HG03060 (cell line): ENCODE results near the gene FAM186B.

Experiments used
- ATAC-seq: cut with Tn5 transposase; IDR thresholded peaks from one replicate; pipeline ENCODE4 v1.9.1; 2021; ENCODE audit warnings: low read depth, moderate number of reproducible peaks; ENCODE audit not compliant: unreplicated experiment

Gene FAM186B

DNA sequence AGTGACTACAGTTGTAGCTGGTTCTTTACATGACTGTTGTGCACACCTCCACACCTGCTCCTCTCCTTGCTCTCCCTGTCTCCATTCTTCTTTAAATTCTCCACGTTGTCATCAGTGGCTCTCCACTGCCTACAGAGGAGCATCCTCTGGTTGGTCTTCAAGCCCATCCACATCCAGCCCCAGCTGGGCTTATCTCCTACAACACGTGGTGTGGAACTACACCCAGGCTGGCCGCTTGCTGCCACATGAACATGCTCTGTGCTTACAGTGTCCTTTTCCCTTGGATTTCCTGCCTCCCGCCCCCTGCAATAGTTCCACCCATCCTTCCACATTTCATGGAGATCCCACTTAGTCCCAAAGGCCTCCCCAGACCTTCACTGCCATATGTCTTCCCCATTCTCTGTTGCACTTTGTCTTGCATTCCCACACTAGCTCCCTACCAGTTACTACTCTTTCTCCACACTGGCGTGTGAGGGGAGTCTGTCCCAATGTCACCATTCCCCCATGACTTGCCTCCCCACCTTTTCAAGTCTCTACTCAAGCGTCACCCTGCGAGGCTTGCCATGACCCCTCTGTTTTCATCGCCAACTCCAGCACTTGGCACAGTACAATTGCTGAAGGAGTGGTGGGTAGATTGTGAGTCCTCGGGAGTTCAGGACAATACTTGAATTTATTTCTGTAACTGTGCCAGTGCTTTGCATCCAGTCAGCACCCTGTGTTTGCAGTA is 27.7 kb downstream of the FAM186B start:
- ATAC-seq = no peak

DNA sequence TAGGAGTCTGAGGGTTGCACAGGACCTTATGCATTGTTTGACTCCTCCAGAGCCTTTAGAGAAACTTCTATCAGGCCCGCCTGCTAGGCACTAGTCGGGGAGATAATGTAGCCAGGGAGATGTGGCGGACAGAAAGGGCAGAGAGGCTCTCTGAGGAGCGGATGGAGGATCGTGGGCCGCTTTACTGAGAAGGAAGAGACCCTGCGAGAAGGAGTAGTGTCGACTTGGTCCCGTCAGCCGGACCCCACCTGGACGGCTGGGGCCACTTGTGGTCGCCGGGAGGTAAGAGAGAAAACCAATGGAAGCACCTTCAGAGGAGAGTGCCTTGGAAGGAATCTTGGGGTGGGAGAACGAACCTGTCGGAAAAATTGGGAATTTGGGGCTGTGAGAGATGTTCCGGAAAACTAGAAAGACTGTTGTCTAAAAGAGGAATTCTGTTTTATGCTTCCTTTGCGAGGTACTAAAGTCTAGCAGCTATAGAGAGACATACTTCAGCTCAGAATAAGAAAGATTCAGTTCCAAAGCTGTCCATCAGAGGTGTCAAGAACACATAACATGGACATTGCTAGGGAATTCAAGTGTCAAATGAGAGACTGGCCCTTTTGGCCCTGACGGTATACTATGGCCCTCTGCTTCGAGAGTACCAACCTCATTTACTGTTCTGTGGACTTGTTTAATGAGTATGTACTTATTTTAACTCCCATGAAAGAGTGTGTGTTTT is 36.8 kb downstream of the FAM186B start:
- ATAC-seq = peak; percentile 13

DNA sequence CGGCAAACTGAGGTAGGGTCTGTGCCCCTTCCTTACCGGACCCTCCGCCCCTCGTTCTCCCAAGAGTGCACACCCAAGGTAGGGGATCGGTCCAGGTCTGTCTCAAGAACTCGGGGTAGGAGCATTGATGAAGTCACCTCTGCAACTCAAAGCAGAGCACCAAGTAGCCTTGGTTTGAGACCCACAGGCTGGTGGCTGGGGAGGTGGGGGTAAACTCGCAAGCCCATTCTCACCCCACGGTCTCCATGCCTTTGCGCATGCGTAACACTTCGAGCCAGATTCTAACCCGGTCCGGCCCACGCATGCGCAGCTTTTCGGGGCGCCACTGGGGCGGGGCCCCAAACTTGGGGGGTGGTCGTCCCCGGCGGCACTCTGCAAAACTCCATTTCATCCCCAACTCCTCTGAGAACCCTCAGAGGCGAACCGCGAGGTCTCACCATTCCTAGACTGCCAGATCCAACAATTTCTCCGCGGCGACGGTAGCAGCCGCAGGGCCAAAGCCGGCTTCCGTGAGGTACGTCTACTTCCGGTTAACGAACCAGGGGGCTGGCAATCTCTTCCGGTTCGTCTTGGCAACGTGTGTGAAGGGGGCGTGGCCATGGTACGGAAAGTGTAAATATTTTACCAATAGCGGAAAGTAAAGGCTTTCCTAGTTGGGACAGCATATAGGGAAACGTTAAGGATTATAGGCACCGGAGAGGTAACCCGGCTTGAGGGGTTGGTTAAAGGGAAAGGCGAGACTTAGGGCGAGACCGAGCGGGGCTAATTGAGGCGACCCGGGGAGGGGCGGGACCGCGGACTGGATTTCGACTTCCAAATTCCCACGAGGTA is 37.6 kb downstream of the FAM186B start, which contains the start of gene MCRS1:
MCRS1 (minus strand) TSS at position 532 of the 831 bp plus-strand sequence. CDS start 1,411 bp downstream, outside the sequence.
- peak; percentile 76 for ATAC-seq

DNA sequence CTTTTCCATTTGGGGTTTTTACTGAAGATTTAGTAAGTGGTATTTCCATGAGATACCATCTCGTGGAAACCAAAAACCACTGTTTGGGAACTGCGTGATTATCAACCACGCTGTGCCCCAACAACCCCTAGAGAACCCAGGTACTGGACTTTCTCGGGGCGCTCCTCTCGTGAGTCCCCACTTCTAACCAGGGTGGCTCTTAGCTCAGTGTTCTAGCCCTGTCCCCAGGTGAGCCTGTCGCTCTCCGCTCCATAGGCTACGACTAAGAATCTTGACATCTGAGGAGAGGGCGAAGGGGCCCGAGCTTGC is 38.2 kb downstream of the FAM186B start:
- ATAC-seq = peak; percentile 10

DNA sequence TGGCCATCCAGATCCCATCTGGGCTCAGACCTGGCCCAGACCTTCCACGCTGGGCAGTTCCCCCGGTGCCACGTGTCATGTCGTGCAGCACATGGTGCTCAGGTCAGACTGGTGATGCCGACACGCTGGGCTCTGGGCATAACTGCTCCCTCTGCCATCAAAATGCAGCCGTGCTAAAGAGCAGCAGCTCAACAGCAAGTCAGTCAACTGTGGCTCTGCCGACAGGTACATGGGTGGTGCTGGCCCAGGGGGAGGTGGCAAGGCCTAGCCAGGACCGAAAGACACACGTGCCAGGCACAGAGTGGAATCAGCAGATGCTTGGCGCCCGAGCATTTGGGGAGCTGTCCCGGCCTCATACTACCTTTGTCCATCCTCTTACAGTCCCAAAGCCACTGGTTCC is 39.1 kb downstream of the FAM186B start:
- ATAC-seq = no peak

DNA sequence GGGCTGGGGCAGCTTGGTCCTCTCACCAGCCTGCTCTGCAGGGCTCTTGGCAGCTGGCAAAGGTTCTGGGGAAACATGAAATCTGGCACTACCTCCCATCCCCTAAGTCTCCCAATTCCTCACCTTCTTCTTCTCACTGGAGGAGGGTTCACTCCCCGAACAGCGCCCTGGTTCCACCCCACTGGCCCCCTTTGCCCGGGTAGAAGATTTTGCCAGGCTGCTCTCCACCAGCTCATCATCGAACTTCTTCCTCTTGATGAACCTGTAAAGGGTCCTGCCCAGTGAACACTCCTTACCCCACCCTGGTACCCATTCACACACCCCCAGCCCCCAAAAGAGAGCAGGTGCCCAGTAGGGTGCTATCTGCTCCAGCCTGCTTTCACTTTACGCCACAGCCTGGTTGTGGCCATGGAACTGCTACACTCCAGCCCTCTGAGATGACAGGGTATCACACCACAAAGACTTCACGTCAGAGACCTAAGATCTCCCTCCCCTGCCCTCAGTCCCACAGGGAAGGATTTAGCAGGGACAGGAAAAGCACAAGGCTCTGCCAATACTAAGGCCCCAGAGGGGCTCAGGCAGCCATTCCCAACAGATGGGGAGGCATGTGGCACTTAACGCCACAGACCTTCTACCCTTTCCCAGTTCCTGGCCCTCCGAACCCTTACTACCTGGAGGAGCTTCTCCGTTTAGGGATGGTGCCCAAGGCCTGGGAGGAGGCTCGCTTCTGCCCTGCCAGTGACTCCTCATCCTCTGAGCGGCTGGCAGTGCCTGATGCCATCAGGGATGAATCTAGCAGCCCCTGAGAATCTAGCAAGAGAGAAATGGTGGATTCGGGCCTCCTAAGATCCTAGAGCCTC is 39.8 kb downstream of the FAM186B start:
- ATAC-seq = no peak

DNA sequence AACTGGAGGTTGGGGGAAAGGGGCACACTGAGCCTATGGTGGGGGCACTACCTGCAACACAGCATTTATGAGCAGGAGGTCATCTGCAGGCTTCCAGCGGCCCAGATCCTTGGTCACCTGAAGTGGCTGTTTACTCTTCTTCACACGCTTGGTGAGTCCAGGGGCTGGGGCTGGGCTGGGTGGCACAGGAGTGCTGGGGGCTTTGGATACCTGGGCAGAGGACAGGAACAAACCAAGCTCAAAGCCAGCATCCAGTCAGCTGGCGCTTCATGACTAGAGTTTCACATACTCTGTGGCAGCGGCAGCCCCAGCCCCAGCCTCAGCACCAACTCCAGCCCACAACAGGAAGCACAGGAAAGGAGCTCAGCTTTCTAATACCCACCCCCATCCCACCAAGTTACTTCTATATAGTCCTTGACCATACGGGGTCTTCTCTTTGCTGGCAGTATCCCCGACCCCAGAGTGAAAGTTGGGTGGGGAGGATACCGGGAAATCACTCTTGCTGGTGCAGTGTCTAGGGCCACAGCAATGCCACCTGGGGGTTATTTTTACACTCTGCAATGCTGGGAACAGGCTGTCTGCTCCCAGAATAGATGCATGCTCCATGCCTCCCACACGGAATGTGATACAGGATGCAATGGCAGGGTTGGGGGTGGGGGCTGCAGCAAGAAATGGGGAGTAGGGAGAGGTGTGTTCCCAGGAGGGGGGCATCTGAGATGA is 40.6 kb downstream of the FAM186B start:
- ATAC-seq = no peak

DNA sequence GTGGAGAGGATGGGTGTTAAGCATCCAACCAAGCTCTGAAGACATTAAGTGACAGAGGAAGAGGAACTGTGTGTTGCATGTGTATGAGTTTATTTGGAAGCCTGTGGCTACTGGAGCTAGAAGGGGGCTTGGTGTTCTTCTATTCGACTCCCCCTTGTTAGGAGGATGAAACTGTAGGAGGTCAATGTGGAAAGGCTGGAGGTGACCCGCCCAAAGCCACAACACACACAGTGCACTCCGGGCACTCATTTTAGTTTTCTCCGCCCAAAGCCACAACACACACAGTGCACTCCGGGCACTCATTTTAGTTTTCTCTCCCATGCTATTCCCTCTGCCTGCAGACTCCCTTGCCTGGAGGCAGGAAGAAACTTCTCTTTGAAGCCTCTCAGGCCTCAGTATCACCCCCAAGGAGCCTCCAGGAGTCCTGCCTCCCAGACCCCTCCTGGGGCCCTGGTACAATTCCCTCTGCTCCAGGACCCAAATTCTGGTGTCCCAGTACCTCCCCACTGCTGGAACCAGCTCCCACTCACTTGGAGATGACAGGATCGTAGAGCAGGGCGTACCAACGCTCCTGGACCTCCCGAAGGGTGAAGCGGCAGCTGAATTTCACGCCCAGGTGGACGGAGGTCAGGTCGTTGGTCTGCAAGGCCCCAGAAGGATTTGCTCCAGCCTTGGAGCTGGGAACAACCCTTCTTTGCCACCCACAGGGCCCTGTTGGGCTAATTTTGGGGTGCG is 41.3 kb downstream of the FAM186B start:
- ATAC-seq = no peak

DNA sequence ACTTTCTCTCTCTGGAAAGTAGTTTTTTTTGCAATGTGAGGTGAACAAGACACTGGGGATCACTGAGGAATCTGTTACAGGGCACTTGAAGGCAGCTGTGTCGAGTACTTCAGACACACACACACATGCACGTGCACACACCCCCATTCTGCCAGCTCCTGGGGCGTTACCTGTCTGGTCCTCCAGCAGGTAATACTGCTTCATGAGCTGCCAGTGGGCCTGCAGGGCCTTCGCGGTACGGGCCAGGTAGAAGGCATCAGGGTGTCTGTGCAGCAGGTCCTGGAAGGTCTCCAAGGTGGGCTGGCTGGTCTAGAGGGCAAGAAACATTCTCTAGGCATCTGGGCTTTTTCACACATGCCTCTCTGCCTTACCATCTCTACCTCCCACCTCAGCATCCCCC is 42.6 kb downstream of the FAM186B start:
- no peak for ATAC-seq

DNA sequence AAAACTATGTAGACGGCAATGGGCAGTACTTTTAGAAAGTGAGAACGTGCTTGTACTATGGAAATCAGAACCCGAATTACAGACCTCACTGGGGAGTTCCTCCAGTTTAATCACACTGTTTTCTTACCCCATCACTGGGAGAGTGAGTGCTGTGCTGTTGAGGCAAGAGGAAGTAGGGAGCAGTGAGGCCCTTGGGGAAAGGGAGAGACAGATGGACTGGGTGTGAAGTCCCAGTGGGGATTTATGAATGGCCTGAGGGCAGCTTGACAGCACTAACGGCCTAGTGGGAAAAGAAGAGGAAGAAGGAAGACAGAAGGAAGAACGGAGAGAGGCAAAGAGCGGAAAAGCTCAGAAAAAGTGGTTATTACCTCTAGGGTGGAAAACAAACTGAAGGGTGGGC is 43.2 kb downstream of the FAM186B start:
- no peak for ATAC-seq

DNA sequence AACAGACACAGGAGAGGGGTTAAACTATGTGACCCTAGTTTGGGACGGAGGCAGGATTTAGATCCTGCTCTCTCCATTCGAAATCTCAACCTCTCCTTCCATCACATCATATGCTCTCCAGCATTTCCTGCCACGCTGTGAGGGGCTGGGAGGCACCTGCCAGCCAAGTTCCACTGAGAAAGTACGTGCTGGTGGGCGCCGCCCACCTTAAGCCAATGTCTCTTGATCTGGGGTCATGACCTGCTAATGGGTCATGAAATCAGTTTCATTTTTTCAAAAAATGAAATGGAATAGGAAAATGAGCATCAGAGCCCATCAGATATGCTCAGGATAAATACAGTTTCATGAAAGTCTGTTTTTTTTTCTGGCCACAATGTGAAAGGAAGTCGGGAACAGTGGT is 44.7 kb downstream of the FAM186B start:
- no peak for ATAC-seq

DNA sequence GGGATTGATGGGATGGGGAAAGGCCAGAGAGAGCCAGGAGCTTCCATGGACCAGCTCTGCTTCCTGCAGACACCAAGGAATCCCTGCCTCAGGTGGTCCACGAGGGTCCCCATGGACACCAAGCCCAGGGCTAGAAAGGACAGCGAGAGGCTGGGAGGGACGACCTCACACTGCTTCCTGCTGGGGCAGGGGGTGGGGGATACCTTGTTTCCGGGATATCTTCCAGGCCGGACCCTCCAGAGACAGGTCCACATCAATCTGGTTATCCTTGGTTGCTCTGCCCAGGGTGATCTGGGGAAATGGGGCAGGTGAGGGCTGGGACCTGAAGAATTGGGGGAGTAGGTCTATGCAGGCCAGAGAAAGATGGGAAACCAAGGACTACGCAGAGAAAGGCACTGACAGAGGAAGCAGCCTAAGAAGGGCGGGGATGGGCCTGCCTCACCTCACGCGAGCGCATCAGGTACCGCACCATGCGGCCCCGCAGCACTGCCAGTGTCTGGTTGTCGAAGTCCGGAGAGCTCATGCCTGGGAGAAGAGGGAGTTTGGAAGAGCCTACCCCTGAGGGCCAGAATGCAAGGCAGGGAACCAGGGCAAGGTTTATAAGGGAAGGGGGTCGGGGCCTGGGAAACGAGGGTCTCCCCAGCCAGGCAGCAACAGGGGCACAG is 46.3 kb downstream of the FAM186B start:
- no peak for ATAC-seq

DNA sequence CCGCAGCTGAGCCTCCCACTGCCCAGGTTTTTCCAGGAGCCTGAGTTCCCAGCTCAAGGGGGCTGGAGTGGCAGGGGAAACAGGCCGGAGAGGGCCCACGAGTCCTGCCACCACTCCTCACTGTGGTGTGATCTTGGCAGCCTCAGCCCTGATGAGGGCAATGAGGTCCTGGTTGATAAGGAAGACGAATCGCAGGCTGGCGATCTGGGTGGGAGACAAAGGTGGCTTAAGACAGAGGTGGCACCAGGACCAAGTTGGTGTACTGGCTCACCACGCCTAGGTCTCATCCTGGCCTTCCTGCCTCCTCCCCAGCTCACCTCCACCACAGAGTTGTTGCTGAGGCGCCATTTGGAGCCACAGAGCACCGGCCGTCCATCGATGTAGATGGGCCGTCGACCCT is 46.9 kb downstream of the FAM186B start:
- ATAC-seq = no peak

DNA sequence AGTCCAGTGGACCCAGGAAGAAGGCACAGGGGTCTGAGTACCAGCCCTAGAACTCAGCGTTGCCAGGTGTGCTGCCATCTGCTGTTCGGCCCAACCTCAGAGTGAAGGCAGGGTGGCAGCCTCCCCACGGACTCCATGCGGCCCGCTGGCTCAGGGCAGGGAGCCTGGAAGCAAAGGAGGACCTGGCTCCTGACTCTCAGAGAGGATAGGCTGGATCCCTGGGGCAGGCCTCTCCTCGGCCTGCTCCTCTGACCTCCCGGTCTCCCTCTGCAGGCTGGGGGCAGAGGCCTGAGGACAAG is 47.6 kb downstream of the FAM186B start:
- ATAC-seq = no peak

DNA sequence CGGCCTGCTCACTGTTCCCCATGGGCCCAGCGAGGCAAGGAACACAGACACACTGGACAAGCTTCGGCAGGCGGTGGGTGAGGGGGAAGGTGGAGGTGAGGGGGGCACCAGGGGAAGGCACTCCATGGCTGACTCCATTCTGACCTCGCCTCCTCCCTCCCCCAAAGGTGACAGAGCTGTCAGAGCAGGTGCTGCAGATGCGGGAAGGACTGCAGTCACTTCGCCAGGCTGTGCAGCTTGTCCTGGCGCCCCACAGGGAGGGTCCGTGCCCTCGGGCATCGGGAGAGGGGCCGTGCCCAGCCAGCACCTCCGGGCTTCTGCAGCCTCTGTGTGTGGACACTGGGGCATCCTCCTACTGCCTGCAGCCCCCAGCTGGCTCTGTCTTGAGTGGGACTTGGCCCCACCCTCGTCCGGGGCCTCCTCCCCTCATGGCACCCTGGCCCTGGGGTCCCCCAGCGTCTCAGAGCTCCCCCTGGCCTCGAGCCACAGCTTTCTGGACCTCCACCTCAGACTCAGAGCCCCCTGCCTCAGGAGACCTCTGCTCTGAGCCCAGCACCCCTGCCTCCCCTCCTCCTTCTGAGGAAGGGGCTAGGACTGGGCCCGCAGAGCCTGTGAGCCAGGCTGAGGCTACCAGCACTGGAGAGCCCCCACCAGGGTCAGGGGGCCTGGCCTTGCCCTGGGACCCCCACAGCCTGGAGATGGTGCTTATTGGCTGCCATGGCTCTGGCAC is 48.1 kb downstream of the FAM186B start:
- ATAC-seq = no peak

DNA sequence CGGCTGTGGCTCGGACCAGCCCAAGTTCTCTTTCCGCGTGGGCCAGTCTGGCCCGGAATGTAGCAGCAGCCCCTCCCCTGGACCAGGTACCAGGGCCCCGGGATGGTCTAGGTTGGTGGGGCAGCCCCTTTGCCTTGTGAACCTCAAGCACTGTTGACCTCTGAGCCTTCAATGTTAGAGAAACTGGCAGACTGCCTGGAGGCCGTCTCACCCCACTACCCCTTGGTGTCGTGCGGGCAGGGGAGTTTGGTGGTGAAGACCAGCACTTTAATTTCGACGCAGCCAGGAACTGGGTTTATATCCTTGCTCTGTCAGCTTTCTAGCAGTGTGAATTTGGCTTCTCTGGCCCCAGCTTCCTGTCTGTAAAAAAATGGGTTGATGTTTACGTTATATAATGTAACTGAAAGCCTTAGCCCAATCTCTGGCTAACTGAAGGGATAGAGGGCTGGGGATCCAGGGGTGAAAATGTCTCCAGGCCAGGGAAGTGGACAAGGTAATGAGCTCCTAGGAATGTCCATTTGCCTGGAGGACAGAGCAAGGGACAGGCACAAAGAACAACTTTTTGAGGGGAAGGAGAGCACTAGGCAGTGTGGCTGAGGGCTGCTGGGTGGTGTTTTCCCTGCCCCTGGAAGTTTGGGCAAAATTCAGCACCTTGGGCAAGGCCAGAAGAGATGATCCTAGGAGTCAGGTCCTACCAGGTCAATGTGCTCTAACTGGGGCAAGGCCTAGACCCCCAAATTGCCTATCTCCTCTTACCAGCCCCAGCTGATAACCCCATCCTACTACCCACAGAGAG is 48.9 kb downstream of the FAM186B start:
- ATAC-seq = no peak

DNA sequence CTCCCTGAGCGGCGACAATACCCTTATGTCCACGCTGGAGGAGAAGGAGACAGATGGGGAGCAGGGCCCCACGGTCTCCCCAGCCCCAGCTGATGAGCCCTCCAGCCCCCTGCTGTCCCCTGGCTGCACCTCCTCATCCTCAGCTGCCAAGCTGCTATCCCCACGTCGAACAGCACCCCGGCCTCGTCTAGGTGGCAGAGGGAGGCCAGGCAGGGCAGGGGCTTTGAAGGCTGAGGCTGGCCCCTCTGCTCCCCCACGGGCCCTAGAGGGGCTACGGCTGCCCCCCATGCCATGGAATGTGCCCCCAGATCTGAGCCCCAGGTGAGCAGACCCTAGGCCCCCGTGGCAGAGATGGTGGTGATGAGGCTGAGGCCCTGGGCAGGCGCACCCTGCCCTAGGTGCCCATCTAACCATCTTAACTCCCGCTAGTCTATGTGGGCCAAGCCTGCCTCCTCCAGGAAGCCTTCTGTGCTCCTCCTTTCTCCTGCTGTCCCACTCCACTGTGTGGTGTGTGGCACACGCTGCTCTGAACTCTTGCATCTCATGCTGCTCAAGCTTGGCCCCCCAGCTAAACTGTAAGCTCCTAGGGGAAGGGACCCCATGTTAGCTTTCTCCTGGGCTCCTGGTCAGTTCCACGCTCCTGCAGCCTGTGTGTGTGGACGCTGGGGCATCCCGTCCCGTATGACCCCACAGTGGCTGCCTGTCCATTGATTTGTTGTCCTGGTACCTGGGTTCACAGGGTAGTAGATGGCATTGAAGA is 49.6 kb downstream of the FAM186B start:
- ATAC-seq = no peak
